HEK293 (cell line): ENCODE results near the gene CPEB2.

ENCODE experiments used
- CTCF ChIP-seq: fragments of 450-650 bp; formaldehyde crosslinking; IDR thresholded peaks from 2 replicates; pipeline ENCODE4 v1.5.1; 2016; ENCODE audit warnings: missing biosample characterization, missing genetic modification characterization
- PRDM4 ChIP-seq: fragments of 450-650 bp; formaldehyde crosslinking; IDR thresholded peaks from 2 replicates; pipeline ENCODE4 v1.5.1; 2017; ENCODE audit warnings: missing biosample characterization, missing genetic modification characterization
- YY1 ChIP-seq: fragments of 450-650 bp; formaldehyde crosslinking; IDR thresholded peaks from 2 replicates; pipeline ENCODE4 v1.5.1; 2018; ENCODE audit warnings: missing biosample characterization, missing genetic modification characterization

GRCh38 chr4:15078682-15079642 is 76.7 kb downstream of the CPEB2 start:
- TF ChIP-seq YY1 (tag by site-specific recombination) (no peak), CTCF (no peak), PRDM4 (tag by site-specific recombination) (no peak)
